ENCODE data around the gene DAPK1. TPM values are rescaled to one million over a fixed set of nuclear protein-coding genes. Genes with fewer than 3 reads are reported as not detected.

The DAPK1 gene
- total and polyA plus RNA-seq, 7 donors, result 0.66 to 8.4 (median 2.2) TPM

GRCh38 chr9:87516926-87517290, 19.2 kb downstream of the DAPK1 start:
- 69 to 80% (median 78%) methylated on average over 3 of the region's 3 CpGs for WGBS, 3 donors
- H3K4me3 ChIP-seq, result no peak overlapping the region
- no peaks in the 10 kb centered on the region for H3K9me3 ChIP-seq
- DNase-seq (no peak), ATAC-seq (no peak)
- no peaks in the 10 kb centered on the region for H3K27me3 ChIP-seq (ENCODE audit: insufficient read depth in 3 of 3, low read length in 2 of 3)
- H3K4me1 ChIP-seq, result peaks cover 7% of the 10 kb centered on the region
- H3K36me3 ChIP-seq (ENCODE audit: insufficient read depth in 1 of 2, low read depth in 1 of 2), result no peaks in the 10 kb centered on the region
- no peak overlapping the region for H3K27ac ChIP-seq
- intact Hi-C loops (cut with DNase I), result no loop called here
- TF ChIP-seq CTCF (IDR thresholded peaks at IDR 0.05), result no peak

DNA sequence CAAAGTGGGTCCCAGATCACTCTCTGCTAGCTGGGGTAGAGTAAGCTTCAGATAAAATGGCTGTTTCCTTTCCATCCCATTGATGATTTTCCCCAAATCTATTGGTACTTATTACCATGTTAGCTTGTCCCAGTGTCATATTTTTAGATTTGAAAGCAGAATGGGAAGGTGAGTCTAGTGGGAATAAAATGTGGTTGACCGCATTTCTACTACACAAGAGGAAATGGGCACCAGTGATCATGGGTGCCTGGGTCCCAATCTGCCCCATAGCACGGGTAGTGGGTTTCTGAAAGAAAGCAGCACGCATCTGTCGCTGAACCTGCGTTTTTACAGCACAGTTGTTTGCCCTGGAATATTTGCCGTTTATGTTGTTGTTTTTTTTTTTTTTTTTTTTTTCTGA, 20.1 kb downstream of the DAPK1 start:
- WGBS, 3 donors, result 86 to 90% (median 89%) methylated on average over 6 of the region's 6 CpGs
- peaks cover 7% of the 10 kb centered on the region for H3K4me1 ChIP-seq
- DNase-seq (no peak), ATAC-seq (no peak)
- H3K27me3 ChIP-seq (ENCODE audit: insufficient read depth in 3 of 3, low read length in 2 of 3), result no peaks in the 10 kb centered on the region
- intact Hi-C loops (cut with DNase I), result no loop called here
- no peaks in the 10 kb centered on the region for H3K36me3 ChIP-seq (ENCODE audit: insufficient read depth in 1 of 2, low read depth in 1 of 2)
- no peak for TF ChIP-seq CTCF (IDR thresholded peaks at IDR 0.05)
- no peak overlapping the region for H3K4me3 ChIP-seq
- H3K9me3 ChIP-seq, result no peaks in the 10 kb centered on the region
- H3K27ac ChIP-seq, result no peak overlapping the region

GRCh38 chr9:87518702-87519335, 21.2 kb downstream of the DAPK1 start:
- Histone ChIP-seq H3K4me3 (peak overlapping the region; percentile 43), H3K4me1 (peaks cover 7% of the 10 kb centered on the region), H3K27ac (peak overlapping the region; percentile 52), H3K36me3 (ENCODE audit: insufficient read depth in 1 of 2, low read depth in 1 of 2) (no peaks in the 10 kb centered on the region), H3K9me3 (no peaks in the 10 kb centered on the region), H3K27me3 (ENCODE audit: insufficient read depth in 3 of 3, low read length in 2 of 3) (no peaks in the 10 kb centered on the region)
- DNase-seq (peak; percentile 59 to 75), ATAC-seq (peak; percentile 75 to 92 (median 82))
- intact Hi-C loops (cut with DNase I), result no loop called here
- WGBS, 3 donors, result 20 to 38% (median 25%) methylated on average over 12 of the region's 12 CpGs
- no peak for TF ChIP-seq CTCF (IDR thresholded peaks at IDR 0.05)

DNA sequence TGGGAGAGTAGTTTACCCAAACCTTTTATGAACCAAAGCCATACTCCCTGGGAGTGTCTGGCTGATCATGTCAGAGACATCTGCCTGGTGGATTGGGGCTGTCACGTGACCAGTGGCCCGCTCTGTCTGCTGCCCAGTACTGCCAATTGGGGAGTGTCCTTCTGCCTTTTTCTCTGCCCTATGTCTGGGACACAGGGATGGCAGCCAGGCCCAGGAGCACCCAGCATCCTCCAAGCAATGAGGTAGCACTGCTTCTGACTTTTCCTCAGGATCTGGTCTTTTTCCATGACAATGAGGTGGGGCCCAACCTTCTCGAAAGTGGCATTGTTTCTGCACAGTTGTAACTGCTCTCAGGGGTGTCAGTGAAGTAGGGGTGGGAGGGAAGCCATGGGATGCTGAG, 21.8 kb downstream of the DAPK1 start:
- DNase-seq, result peak in 1 of 2 donors; percentile 64
- 27 to 52% (median 42%) methylated on average over 3 of the region's 3 CpGs for WGBS, 3 donors
- Histone ChIP-seq H3K36me3 (ENCODE audit: insufficient read depth in 1 of 2, low read depth in 1 of 2) (no peaks in the 10 kb centered on the region), H3K4me3 (no peak overlapping the region), H3K27ac (peak overlapping the region; percentile 52), H3K27me3 (ENCODE audit: insufficient read depth in 3 of 3, low read length in 2 of 3) (no peaks in the 10 kb centered on the region), H3K9me3 (no peaks in the 10 kb centered on the region), H3K4me1 (peaks cover 7% of the 10 kb centered on the region)
- ATAC-seq, result peak; percentile 74 to 92 (median 84)
- TF ChIP-seq CTCF (IDR thresholded peaks at IDR 0.05), result no peak
- intact Hi-C loops (cut with DNase I), result no loop called here

GRCh38 chr9:87520172-87520683, 22.6 kb downstream of the DAPK1 start:
- no peak overlapping the region for H3K27ac ChIP-seq
- DNase-seq, result no peak
- WGBS, 3 donors, result 77 to 84% (median 78%) methylated on average over 6 of the region's 6 CpGs
- TF ChIP-seq CTCF (IDR thresholded peaks at IDR 0.05), result no peak
- no peak for ATAC-seq
- no peaks in the 10 kb centered on the region for H3K27me3 ChIP-seq (ENCODE audit: insufficient read depth in 3 of 3, low read length in 2 of 3)
- H3K36me3 ChIP-seq (ENCODE audit: insufficient read depth in 1 of 2, low read depth in 1 of 2), result no peaks in the 10 kb centered on the region
- H3K9me3 ChIP-seq, result no peaks in the 10 kb centered on the region
- peaks cover 7% of the 10 kb centered on the region for H3K4me1 ChIP-seq
- no peak overlapping the region for H3K4me3 ChIP-seq
- intact Hi-C loops (cut with DNase I), result no loop called here
